OCI-LY7 (cell line): Measurements from ENCODE around the gene TPRN.

Source experiments
- CTCF ChIP-seq: fragments of 200-600 bp; sonication (generic); conservative IDR thresholded peaks from 2 replicates; pipeline ENCODE4 v1.5.1; 2014; ENCODE audit warnings: mild to moderate bottlenecking, antibody characterized with exemption, low read length, moderate library complexity, mixed read lengths
- EZH2phosphoT487 ChIP-seq: fragments of 200-600 bp; sonication (generic); IDR thresholded peaks from 2 replicates; pipeline ENCODE4 v1.6.1; 2018; ENCODE audit warnings: low read depth, borderline replicate concordance, mild to moderate bottlenecking, mixed run types, antibody characterized with exemption, low read length, moderate library complexity, mixed read lengths

- TF ChIP-seq CTCF (no peak), EZH2phosphoT487 (no peak)
These were observed 20.0 kb upstream of the TPRN start for GRCh38 chr9:137220317-137221094.
